ENCODE results near the gene PWP2.
"Not testable (repeated sequence)": the region's sequence is repeated elsewhere in the genome, so short reads cannot be mapped to it uniquely, and the experiment has no call there.

GRCh38 chr21:44160298-44160672 lies 53.1 kb downstream of the PWP2 start:
- not testable (repeated sequence) for TF ChIP-seq TCF7L2 (IDR thresholded peaks at IDR 0.05; ENCODE audit: low read depth, low read length); REST (IDR thresholded peaks at IDR 0.05; ENCODE audit: insufficient read depth in 1 of 2, low read depth in 2 of 2, low read length in 1 of 2); CTCF (IDR thresholded peaks at IDR 0.05); POLR2AphosphoS5 (IDR thresholded peaks at IDR 0.05; ENCODE audit: low read depth, low read length)

Measured in Panc1 (cell line).